Measurements from ENCODE around the gene R3HDM2.

GRCh38 chr12:57210461-57210860, 220.4 kb downstream of the R3HDM2 start:
- no peak for TF ChIP-seq EZH2 (IDR thresholded peaks at IDR 0.05; ENCODE audit: borderline replicate concordance, insufficient read depth, low read depth, low read length, poor library complexity, severe bottlenecking)
- TF ChIP-seq, protein P1, sequence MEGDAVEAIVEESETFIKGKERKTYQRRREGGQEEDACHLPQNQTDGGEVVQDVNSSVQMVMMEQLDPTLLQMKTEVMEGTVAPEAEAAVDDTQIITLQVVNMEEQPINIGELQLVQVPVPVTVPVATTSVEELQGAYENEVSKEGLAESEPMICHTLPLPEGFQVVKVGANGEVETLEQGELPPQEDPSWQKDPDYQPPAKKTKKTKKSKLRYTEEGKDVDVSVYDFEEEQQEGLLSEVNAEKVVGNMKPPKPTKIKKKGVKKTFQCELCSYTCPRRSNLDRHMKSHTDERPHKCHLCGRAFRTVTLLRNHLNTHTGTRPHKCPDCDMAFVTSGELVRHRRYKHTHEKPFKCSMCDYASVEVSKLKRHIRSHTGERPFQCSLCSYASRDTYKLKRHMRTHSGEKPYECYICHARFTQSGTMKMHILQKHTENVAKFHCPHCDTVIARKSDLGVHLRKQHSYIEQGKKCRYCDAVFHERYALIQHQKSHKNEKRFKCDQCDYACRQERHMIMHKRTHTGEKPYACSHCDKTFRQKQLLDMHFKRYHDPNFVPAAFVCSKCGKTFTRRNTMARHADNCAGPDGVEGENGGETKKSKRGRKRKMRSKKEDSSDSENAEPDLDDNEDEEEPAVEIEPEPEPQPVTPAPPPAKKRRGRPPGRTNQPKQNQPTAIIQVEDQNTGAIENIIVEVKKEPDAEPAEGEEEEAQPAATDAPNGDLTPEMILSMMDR (IDR thresholded peaks at IDR 0.05) = no peak

Data from B cell (primary cell).